ENCODE data around the gene LIPK. TPM values are rescaled to one million over a fixed set of nuclear protein-coding genes. Genes with fewer than 3 reads are reported as not detected.
A peak's percentile ranks its signal among the peaks of the same experiment; 100 is the strongest.

Gene LIPK
- total RNA-seq, 6 experiments from 2014 or later, result not detected

GRCh38 chr10:88787463-88787862 is 81.4 kb downstream of the LIPK start:
- Histone ChIP-seq H3K9me3 (no peaks in the 10 kb centered on the region), H3K36me3 (no peaks in the 10 kb centered on the region), H3K27me3 (no peaks in the 10 kb centered on the region), H3K4me3 (no peak overlapping the region), H3K4me1 (peaks cover 0 to 6% (median 2%) of the 10 kb centered on the region in 4 donors), H3K27ac (no peak overlapping the region)
- no peak for DNase-seq
- no peak for ATAC-seq
- intact Hi-C loops (cut with DNase I), result no loop called here
- TF ChIP-seq POLR2A (IDR thresholded peaks at IDR 0.05) (no peak), CTCF (IDR thresholded peaks at IDR 0.05) (no peak)
- WGBS (ENCODE audit: insufficient coverage, low coverage, low lambda C conversion rate, missing lambda C conversion rate), result 69% methylated on average over 5 of the region's 5 CpGs

GRCh38 chr10:88788924-88789323 is 82.9 kb downstream of the LIPK start:
- ATAC-seq, result no peak
- intact Hi-C loops (cut with DNase I), result no loop called here

GRCh38 chr10:88791924-88792323 is 85.9 kb downstream of the LIPK start:
- DNase-seq, result no peak
- 57% methylated on average over 2 of the region's 2 CpGs for WGBS (ENCODE audit: insufficient coverage, low coverage, low lambda C conversion rate, missing lambda C conversion rate)
- TF ChIP-seq POLR2A (IDR thresholded peaks at IDR 0.05) (no peak), CTCF (IDR thresholded peaks at IDR 0.05) (peak; percentile 33 to 55 (median 50))

More at GRCh38 chr10:88788924-88789323, 82.9 kb downstream of the LIPK start:
- Histone ChIP-seq H3K27me3 (no peaks in the 10 kb centered on the region), H3K36me3 (no peaks in the 10 kb centered on the region), H3K27ac (no peak overlapping the region), H3K4me3 (no peak overlapping the region), H3K9me3 (no peaks in the 10 kb centered on the region), H3K4me1 (peaks cover 0 to 12% (median 5%) of the 10 kb centered on the region in 4 donors)
- no peak for DNase-seq
- no peak for TF ChIP-seq CTCF (IDR thresholded peaks at IDR 0.05)

GRCh38 chr10:88792661-88793060 is 86.6 kb downstream of the LIPK start:
- TF ChIP-seq CTCF (IDR thresholded peaks at IDR 0.05) (no peak), POLR2A (IDR thresholded peaks at IDR 0.05) (no peak)
- no peaks in the 10 kb centered on the region for H3K36me3 ChIP-seq
- H3K4me1 ChIP-seq, result peaks cover 0 to 12% (median 5%) of the 10 kb centered on the region in 4 donors
- no peak overlapping the region for H3K4me3 ChIP-seq
- intact Hi-C loops (cut with DNase I), result no loop called here
- H3K27ac ChIP-seq, result peak overlapping the region in 1 of 3 donors; percentile 38
- ATAC-seq (peak; percentile 97 to 99 (median 98)), DNase-seq (peak; percentile 64 to 75 (median 72))
- 31% methylated on average over 4 of the region's 4 CpGs for WGBS (ENCODE audit: insufficient coverage, low coverage, low lambda C conversion rate, missing lambda C conversion rate)
- no peaks in the 10 kb centered on the region for H3K27me3 ChIP-seq
- H3K9me3 ChIP-seq, result no peaks in the 10 kb centered on the region

More at GRCh38 chr10:88791924-88792323, 85.9 kb downstream of the LIPK start:
- Histone ChIP-seq H3K27ac (peak overlapping the region in 1 of 3 donors; percentile 38), H3K36me3 (no peaks in the 10 kb centered on the region), H3K9me3 (no peaks in the 10 kb centered on the region), H3K27me3 (no peaks in the 10 kb centered on the region), H3K4me1 (peaks cover 0 to 12% (median 5%) of the 10 kb centered on the region in 4 donors), H3K4me3 (no peak overlapping the region)
- intact Hi-C loops (cut with DNase I), result no loop called here
- ATAC-seq, result peak; percentile 64 to 71 (median 70)

All from right lobe of liver (tissue), 6 donors.